DMS 273 (cell line): Measurements from ENCODE around the gene CFAP46.
A peak's percentile ranks its signal among the peaks of the same experiment; 100 is the strongest.

Experiments used
- DNase-seq: peaks from one replicate; lab custom pipeline; 2025; ENCODE audit not compliant: unreplicated experiment; lab: John Stamatoyannopoulos, UW

Gene CFAP46

GRCh38 chr10:132865851-132866600 lies 76.3 kb downstream of the CFAP46 start:
- DNase-seq: no peak

- DNase-seq: no peak
Observed at GRCh38 chr10:132865171-132865631, 77.2 kb downstream of the CFAP46 start.

- DNase-seq: no peak
Observed at GRCh38 chr10:132862485-132863420, 79.6 kb downstream of the CFAP46 start.

- no peak for DNase-seq
Observed at GRCh38 chr10:132861884-132862461, 80.4 kb downstream of the CFAP46 start.

- no peak for DNase-seq
Observed at GRCh38 chr10:132861116-132861691, 81.2 kb downstream of the CFAP46 start.

- DNase-seq: no peak
Observed at GRCh38 chr10:132860532-132860931, 81.8 kb downstream of the CFAP46 start.

- no peak for DNase-seq
Observed at GRCh38 chr10:132859084-132859855, 83.1 kb downstream of the CFAP46 start.

GRCh38 chr10:132858121-132859081 lies 84.0 kb downstream of the CFAP46 start:
- no peak for DNase-seq

GRCh38 chr10:132856869-132857524 lies 85.4 kb downstream of the CFAP46 start:
- DNase-seq: no peak

GRCh38 chr10:132855889-132856288 lies 86.5 kb downstream of the CFAP46 start:
- DNase-seq: no peak

GRCh38 chr10:132851451-132851850 lies 90.9 kb downstream of the CFAP46 start:
- no peak for DNase-seq

- DNase-seq: no peak
Observed at GRCh38 chr10:132850896-132851295, 91.5 kb downstream of the CFAP46 start.

- no peak for DNase-seq
Observed at GRCh38 chr10:132850246-132850645, 92.1 kb downstream of the CFAP46 start.

- no peak for DNase-seq
Observed at GRCh38 chr10:132849546-132850031, 92.8 kb downstream of the CFAP46 start.

- peak; percentile 31 for DNase-seq
Observed at GRCh38 chr10:132848951-132849545, 93.3 kb downstream of the CFAP46 start.

GRCh38 chr10:132848291-132848701 lies 94.1 kb downstream of the CFAP46 start:
- DNase-seq: no peak

GRCh38 chr10:132847856-132848255 lies 94.5 kb downstream of the CFAP46 start:
- DNase-seq: no peak

- no peak for DNase-seq
Observed at GRCh38 chr10:132847416-132847777, 95.0 kb downstream of the CFAP46 start.
